HG03039 (cell line): ENCODE data around the gene EEF1E1.

Experiments used
- ATAC-seq: cut with Tn5 transposase; IDR thresholded peaks from one replicate; pipeline ENCODE4 v1.9.1; 2021; ENCODE audit warnings: mild to moderate bottlenecking, moderate library complexity; ENCODE audit not compliant: unreplicated experiment

Gene EEF1E1

DNA sequence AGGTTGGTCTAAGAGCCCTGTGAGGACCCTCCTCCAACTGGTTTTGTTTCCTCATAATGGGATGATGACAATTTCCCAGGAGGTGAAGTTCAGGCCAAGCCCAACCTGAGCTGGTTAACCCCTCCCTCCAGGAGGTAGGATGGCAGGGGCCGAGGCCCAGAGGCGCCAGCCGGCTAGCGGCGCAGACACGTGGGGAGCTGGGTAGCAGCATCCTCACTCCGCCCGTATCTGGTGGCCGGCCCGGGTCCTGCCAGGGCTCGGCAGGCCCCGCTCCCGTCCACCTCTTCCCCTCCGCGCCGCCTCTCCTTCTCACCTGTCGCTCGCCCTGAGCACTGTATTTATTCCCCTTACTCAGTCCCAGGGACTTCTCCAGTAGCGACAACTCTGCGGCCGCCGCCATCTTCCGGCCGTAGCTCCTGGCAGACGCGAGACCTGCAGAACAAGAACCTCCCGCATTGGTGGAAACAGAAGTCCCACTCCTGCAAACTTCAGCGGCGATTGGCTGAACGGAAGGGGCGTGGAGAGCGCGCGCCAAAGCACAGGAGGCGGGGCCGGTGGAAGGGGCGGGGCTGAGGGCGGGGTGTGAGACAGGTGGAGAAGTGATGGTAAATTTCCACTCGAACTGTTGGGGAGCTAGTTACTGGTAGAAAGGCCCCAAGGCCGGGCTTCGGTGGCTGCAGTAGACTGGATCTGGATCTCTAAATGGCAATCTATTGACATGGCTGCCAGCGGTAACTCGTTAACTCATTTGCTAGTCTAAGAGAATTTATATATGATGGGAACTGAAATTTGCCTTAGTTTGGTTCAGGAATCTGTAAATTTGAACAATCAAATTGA is at the start of gene EEF1E1:
Gene EEF1E1 (minus strand): TSS at position 427 of the 837 bp plus-strand sequence. CDS start 27 bp downstream, at position 400.
- peak; percentile 98 for ATAC-seq

DNA sequence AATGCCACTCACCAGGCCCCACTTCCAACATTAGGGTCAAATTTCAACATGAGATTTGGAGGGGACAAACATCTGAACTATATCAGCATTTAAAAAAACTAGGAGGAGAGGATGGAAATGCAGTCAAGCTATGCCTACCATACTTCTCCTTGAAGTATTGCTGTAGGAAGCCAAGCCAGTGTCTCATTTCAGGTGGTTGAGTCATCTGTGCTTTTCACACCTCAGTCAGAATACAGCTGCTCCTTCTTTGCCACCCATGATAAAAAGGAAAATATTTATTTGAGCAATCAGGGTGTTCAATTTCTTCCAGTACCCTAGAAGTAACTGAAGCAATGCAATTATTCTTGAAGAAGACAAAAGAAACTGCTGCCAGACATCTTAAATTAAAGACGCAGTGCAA is 47.0 kb upstream of the EEF1E1 start:
- ATAC-seq = no peak

DNA sequence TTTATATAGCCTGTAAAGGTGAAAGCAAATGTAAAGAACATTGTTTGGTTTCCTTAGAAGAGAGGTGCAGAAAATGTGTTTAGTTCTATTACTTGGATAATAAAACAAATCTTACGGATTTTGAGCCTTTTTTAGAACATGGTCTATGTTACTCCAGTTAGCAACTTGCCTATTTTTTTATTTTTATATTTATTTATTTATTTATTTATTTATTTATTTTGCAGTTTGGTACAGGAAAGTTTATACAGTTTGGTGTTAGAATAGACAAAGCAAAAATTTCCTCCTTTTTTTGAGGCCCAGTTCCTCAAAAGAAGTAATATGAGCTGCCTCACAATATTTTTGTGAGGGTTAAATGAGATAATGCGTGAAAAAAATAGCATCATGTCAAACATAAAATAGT is 41.6 kb upstream of the EEF1E1 start:
- ATAC-seq = no peak

DNA sequence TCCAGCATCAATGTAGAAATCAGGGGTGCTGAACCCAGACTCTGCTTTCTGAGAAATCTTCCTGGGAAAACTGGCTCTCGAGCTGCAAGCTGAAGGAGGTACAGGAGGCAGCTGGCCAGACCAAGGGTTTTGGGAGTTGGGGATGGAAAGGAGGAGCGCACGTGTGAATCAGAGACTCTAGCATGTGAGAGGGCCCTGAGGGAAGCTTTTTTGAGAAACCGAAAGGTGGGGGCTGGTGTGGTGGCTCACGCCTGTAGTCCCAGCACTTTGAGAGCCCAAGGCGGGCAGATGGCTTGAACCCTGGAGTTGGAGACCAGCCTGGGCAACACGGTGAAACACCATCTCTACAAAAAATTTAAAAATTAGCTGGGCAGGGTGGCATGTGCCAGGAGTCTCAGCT is 37.1 kb upstream of the EEF1E1 start:
- ATAC-seq = no peak

DNA sequence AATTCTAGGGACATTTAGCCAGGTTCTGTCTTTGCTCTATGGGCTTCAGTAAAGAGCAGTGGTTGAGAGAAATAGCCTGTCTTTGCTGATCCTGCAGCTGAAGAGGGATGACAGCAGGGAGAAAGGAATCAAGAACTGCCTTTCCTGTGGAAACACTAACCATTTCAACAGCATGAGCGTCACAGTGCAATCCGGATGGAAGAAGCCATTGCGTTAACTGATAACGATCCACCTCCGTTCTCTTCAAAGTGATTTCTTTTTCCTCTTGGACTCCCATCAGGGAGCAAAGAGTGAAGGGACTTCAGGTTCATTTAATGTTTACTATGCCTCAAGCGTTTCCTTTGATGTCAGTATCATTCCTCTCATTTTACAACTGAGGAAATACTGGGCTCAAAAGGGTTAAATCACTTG is 35.2 kb upstream of the EEF1E1 start:
- no peak for ATAC-seq

DNA sequence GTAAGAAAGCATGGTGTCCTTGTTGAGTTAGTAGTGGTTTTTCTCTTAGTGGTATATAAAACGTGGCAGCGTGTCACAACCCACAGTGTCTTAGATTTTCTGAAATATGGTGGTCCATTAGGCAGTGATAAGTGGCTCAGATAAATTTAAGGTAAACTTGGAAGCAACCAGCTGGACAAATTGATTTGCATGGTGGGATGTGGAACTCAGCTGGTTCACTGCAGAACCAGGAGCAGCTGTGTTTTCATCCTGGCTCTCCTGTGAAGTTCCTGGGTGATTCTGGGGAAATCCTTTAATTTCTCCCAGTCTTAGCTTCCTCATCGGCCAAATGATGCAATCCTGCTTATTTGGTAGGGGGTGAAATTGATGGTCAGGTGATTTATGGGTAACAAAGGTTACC is 32.9 kb upstream of the EEF1E1 start:
- ATAC-seq = no peak

DNA sequence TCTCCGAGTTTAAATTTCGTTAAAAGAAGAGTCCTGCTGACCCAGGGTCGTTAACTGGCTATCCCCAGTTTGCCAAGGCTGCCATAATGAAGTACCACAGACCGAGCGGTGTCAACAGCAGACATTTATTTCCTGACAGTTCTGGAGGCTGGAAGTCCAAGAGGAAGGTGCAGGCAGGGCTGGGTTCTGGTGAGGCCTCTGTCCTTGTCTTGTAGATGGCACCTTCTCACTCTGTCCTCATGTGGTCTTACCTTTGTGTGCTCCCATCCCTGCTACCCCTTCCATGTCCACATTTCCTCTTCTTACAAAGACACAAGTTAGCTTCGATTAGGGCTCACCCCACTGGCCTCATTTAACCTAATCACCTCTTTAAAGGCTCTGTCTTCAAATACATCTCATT is 29.8 kb upstream of the EEF1E1 start:
- no peak for ATAC-seq

DNA sequence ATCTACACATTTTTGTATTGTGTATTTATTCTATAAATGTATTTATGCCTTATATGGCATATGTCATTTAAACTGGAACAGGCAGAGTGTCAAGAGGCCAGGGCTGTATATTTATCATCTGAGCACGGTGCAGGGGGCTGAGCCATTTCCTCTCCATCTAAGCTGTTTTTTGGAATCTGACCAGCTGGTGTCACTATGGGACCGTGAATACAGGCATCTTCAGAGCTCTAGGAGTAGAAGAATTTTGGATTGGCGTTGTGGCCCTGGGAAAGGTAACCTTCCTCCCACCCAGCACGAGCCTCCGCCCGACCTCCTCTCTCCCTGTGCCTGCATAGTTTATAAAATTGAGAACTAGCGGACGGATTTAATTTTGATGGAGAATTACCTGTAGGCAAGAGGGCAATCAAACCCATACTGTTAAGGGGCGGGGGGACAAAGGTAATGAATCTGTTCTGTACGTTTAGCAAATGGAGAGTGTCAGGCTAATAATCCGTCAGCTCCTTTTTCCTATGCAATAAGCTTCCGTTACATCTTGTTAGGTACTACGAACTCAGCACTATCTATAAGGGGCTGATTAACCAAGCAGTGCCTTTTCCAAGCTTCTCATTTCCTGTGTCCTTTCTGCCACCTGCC is 29.0 kb upstream of the EEF1E1 start:
- peak; percentile 65 for ATAC-seq

DNA sequence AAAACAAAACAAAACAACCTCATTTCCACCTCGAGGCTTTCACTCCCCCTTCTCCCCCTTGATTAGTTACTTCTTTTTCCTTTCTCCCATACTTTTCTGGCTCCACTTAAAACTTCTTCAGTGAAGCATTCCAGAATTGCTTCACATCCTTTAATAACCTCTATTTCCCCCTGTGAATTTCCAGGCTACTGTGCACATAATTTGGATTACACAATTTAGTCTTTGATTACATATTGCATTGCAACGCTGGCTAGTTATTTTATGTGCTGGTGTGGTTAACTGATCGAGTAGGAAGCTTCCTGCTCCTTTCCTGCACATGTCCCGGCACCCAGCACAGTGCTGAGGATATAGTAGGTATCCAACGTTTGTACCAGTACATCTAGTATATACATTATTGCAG is 28.1 kb upstream of the EEF1E1 start:
- no peak for ATAC-seq

DNA sequence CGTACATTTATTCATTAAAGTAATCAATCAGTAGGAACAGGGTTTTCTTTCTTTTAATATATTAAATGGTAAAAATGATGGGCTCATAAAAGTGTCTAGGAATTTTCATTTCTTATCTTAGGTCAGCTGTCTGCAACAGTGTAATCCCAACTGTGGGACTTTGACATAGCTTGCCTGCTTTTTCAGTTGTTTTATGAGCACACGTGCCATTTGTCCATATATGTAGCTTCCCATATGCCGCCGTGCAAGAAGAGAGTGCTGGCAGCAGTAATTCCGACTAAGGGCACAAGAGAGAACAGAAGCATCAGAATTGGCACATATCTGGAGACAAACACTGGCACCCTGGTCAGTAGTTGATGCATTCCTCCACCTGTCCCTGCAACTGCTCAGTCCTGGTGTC is 20.9 kb upstream of the EEF1E1 start:
- no peak for ATAC-seq

DNA sequence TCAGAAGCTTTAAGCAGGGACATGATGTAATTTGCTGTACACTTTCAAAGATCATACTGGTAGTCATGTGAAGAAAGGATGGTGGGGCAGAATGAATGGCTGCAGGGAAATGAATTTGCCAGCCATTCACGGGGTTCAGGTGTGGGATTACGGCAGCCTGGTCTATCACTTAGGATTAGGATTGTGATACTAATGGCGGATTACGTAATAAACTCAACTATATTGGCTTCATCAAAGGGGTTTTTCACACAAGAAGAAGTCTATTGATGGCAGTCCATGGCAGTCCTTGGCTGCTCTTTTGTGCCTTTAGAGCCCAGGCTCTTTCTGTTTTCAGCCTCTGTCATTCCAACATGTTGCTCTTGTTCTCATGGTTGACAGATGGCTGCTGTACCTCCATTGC is 12.6 kb upstream of the EEF1E1 start:
- ATAC-seq = no peak

DNA sequence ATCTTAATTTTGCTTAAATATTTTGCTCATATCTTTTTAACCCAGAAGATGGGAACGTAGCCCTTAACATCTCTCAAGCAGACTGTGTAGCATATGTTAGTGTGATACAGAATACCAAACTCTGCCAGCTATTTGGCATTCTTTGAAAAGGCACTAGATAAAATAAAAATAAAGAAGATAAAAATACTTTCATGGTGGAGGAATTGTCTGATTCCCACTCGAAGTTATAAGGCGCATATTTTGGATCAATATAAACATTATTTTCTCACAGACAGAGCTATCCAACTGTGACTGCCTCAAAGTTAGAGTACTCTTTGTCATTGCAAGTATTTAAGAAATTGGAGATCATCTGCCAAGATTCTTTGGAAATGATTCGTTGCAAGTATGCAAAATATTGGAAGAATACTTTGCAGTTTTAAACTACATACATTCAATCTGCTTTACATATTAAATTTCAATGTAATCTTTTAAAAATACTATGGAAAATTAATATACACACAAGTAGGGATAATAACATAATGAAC is 10.8 kb upstream of the EEF1E1 start:
- no peak for ATAC-seq

DNA sequence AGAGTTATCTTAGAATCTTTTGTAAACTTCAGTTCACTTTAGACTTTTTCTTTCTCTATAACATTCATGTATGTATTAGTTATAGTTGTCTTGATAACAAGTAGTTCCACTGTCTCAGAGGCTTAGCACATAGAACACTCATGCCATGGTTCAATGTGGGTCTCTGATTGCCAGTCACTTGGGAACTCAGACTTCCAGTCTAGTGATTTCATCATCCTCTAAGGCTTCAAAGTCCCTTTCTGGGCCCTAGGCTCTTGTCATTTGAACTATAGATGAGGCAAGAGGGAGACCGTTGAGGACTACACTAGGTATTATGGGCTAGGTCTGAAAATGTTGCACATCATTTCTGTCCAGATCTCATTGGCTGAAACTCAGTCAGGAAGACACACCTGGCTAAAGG is 8.4 kb upstream of the EEF1E1 start:
- ATAC-seq = no peak

DNA sequence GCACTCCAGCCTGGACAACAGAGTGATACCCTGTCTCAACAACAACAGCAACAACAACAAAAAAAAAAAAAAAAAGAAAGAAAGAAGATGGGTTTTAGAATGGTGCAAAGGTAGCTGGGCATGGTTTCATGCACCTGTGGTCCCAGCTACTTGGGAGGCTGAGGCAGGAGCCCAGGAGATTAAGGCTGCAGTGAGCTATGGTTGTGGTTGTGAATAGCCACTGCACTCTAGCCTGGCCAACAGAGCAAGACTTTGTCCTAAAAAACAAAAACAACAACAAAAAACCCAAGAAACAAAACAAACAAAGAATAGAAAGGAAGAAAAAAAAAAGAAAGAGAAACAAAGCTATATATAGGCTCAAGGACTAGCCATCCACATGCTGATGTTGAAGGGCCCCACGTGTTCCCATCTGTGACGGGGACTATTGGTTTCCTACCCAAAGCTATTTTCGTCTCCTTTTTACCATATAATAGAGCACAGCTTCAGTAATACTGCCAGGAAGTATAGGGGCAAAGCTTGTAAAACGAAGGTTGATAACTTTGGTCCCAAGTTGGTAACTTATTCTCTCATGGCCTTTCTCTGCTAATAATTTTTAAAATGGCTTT is 7.9 kb upstream of the EEF1E1 start:
- peak; percentile 65 for ATAC-seq

DNA sequence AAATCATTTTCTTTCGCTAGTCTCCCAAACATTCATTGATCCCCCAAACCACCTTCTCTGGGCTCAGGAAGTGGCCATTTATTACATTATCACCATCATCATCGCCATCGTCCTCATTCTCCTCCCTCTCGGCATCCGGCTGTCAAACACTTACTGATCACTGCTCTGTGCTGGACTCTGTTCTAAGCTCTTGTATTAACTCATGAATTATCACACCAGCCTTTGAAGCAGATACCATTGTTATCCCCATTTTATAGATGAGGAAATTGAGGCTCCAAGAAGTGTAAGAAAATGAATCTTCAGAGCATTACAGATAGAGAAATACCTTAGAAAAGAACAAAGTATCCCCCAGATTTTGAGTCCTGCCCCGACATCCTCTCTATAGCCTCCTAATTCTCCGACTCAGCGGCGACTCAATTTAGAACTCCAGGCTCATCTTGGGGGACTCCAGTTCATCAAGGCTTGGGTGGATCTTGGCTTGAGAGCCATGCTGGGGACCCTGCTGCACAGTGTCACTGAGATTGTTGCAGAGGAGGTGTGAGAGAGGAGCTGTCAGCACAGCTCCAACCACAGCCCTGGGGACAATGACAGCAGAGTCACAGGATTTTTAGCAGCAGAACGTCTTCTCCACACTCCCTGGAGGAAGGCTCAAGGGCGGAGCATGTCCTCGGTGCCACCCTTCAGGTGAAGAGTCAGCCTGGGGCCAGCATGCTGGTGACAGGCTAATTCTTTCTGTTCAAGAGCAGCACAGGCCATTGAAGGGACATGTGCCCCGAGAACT is 6.6 kb upstream of the EEF1E1 start:
- ATAC-seq = no peak

DNA sequence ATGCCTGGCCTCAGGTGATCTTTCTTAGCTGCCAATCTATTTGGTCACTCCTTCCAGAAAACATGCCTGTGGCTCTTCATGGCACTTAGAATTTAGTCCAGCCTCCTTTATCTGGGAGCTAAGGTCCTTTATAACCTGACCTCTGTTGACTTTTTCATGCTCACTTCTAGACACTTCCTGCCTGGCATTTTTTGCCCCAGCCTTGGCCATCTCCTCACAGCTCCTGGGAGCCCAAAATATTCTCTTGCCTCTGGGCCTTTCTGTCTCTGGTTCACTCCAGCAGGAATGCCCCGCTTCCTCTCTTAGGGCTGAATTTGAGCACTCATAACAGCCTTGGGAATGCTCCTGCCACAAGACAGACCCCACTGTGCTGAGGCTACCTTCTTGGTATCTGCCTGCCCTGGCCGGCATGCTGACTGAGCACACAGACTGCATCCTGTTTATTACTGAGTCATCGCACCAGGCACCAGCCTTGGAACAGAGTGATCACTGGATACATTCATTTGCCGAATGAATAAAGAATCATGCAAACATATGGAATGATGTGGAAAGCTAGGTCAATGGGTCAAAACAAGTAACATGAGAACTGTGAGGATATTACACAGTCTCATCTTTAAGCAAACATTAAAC is 5.8 kb upstream of the EEF1E1 start:
- ATAC-seq = no peak

DNA sequence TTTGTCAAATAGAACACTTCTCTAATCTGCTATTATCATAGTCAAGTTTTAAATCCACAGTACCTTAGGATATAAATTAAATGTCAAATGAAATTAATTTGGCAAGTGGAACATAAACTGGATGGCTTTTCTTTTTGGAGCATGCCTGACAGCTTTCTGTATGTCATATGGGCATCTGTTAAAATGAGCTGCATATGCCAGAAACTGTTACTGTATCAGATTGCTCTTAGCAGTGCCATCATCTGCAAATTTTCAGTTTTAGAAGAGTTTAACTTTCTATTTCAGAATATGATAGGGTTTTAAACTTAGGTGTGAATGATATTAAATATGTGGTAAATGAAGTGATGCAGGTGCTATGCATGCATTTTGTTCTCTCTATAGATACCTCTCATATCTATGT is 3.4 kb upstream of the EEF1E1 start:
- no peak for ATAC-seq

DNA sequence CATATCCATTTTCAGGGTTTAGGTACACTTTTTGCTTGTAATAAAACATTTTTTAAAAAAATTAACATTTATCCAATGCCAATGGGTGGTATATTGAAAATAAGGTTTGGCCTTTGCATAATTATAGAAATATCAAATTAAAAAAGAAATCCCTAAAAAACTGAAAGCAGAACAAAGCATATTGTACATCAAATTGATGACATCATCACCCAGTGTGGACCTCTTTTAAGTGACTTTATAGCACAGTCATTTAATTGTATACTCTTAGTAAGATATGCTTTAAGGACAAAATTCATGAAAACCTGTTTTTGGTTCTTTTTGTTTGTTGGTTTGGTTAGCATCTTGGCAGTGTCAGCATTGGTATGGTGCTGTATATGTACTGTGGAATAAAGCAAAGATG is 1.4 kb upstream of the EEF1E1 start:
- ATAC-seq = no peak

DNA sequence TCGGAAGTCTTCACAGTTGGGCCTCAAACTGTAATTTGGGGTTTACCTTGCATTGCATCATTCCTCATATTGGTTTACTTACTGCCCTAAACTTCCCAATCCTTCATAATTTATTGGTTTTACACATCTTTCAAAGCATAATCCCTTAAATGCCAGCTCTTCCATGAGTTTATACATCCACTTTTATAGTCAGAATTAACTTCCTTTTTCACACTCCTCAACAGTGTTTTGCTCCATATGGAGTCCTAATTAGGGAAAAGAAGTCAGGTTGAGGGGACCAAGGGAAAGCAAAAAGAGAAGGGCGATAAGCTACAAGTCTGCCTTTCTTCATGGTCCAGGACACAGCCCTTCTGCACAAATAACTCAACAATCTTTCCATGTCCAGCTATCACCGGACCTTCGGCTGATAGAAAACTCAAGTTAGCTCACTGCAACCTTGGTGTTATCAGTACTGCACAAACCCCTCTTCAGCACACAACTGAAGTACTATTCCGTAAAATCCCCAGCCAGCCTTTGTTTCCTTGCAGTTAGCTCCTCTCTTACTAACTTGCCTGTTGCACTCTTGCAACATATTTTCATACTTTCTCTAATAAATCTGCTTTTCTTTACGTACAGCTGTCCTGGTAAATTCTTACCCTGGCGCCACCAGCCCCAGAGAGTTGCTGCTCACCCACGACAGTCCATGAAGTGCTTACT is 2.0 kb downstream of the EEF1E1 start:
- ATAC-seq = no peak

DNA sequence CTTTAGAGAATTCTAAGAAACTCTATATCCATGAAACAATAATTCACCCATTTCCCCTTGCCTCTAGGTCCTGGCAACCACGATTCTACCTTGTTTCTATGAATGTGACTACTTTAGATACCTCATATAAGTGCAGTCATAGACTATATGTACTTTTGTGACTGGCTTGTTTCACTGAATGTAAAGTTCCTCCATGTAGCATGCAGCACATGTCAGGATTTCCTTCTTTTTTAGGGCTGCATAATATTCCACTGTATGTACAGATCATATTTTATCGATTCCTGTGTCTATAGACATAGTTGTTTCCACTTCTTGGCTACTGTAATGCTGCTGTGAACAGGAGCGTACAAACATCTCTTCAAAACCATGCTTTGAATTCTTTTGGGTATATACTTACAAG is 11.7 kb downstream of the EEF1E1 start:
- ATAC-seq = no peak
